Renal pelvis (tissue), 12 donors: ENCODE results near the gene PILRB. TPM values are rescaled to one million over a fixed set of nuclear protein-coding genes. Genes with fewer than 3 reads are reported as not detected.
A peak's percentile ranks its signal among the peaks of the same experiment; 100 is the strongest.
"Not testable (repeated sequence)": the region's sequence is repeated elsewhere in the genome, so short reads cannot be mapped to it uniquely, and the experiment has no call there.

Experiments used
- DNase-seq: peaks from one replicate; pipeline ENCODE4 v3.0.0-alpha.2; 2013
- long read RNA-seq, 16 experiments: transcript quantifications; one replicate each; lab custom pipeline, GENCODE V29; 2026
- polyA plus RNA-seq, 3 donors: library from polyadenylated mRNA; unstranded; fragments of 120-200 nt; gene quantifications; one replicate each; pipeline ENCODE4 v1.2.1, GENCODE V29; 2013; ENCODE audit not compliant: insufficient read length in 3 of 3

PILRB gene
- polyA plus RNA-seq: 10 to 100 TPM; 35.8 to 63.6 (median 63.1) TPM
- long read RNA-seq, donor 1, partial matches to known transcripts: 0 of 2 reads
- long read RNA-seq, donor 1, other reads (novel, unspliced or antisense): 0 of 2 reads
- long read RNA-seq, donor 2, partial matches to known transcripts: 10 of 10 reads
- long read RNA-seq, donor 2, other reads (novel, unspliced or antisense): 0 of 10 reads
- long read RNA-seq, donor 3, partial matches to known transcripts: 0 of 1 reads
- long read RNA-seq, donor 3, other reads (novel, unspliced or antisense): 0 of 1 reads
- long read RNA-seq, donor 4, partial matches to known transcripts: 0 of 2 reads
- long read RNA-seq, donor 4, other reads (novel, unspliced or antisense): 0 of 2 reads
- long read RNA-seq, donor 5: 0 reads
- long read RNA-seq, donor 6, partial matches to known transcripts: 0 of 4 reads
- long read RNA-seq, donor 6, other reads (novel, unspliced or antisense): 0 of 4 reads
- long read RNA-seq, donor 7: 0 reads
- long read RNA-seq, donor 8: 0 reads
- long read RNA-seq, donor 9, partial matches to known transcripts: 12 of 12 reads
- long read RNA-seq, donor 9, other reads (novel, unspliced or antisense): 0 of 12 reads
- long read RNA-seq, donor 10: 0 reads
- long read RNA-seq, donor 11: 0 reads
- long read RNA-seq, donor 12, partial matches to known transcripts: 0 of 1 reads
- long read RNA-seq, donor 12, other reads (novel, unspliced or antisense): 0 of 1 reads
- long read RNA-seq, donor 13, partial matches to known transcripts: 0 of 2 reads
- long read RNA-seq, donor 13, other reads (novel, unspliced or antisense): 0 of 2 reads
- long read RNA-seq, donor 14, transcript PILRB-213 (4 exons, 993 nt): major isoform, 5 of 5 reads
- long read RNA-seq, donor 14, partial matches to known transcripts: 0 of 5 reads
- long read RNA-seq, donor 14, other reads (novel, unspliced or antisense): 0 of 5 reads
- long read RNA-seq, donor 15, partial matches to known transcripts: 0 of 2 reads
- long read RNA-seq, donor 15, other reads (novel, unspliced or antisense): 0 of 2 reads
- long read RNA-seq, donor 16, partial matches to known transcripts: 21 of 21 reads
- long read RNA-seq, donor 16, other reads (novel, unspliced or antisense): 0 of 21 reads

DNA sequence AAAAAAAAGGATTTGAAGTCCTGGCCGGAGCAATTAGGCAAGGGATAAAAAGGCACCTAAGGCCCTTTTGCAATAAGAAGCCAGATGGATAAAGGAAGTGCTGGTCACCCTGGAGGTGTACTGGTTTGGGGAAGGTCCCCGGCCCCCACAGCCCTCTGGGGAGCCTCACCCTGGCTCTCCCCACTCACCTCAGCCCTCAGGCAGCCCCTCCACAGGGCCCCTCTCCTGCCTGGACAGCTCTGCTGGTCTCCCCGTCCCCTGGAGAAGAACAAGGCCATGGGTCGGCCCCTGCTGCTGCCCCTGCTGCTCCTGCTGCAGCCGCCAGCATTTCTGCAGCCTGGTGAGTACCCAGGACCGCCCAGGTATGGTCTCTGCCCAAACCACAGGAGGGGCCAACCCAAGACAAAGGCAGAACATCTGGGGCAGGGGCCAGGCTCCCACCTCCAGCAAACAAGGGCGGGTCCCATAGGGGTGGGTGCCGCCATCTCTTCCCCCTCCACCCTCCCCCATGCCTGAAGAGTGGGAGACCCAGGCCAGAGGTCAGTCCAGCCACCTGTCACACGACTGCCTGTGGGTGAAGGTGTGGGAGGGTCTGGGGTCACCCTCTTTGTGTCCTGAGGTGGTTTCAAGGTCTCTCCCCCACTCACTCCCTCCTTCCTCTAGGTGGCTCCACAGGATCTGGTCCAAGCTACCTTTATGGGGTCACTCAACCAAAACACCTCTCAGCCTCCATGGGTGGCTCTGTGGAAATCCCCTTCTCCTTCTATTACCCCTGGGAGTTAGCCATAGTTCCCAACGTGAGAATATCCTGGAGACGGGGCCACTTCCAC, at the start of gene PILRB:
Gene PILRB (plus strand): TSS at position 91 of the 830 bp plus-strand sequence. CDS start 186 bp downstream, at position 277.
- DNase-seq: no peak

DNA sequence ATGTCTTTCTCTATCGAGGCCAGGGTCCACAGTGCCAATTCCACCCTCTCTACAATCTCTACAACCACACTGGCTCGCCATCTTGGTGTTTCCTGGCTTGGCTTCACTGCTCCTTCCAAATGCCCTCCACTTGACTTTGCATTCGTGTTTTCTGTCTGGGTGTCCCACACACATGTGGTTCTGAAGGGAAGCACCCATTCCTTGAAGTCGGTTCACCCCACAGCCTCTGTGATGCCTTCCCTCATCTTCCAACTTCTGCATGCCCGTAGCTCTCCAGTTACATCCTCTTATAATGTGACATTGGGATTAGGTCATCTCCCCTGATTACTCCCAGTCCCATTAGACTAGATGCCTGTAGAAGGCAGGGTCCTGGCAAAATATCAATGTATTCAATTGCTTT, 39.6 kb upstream of the PILRB start:
- DNase-seq: not testable (repeated sequence)

DNA sequence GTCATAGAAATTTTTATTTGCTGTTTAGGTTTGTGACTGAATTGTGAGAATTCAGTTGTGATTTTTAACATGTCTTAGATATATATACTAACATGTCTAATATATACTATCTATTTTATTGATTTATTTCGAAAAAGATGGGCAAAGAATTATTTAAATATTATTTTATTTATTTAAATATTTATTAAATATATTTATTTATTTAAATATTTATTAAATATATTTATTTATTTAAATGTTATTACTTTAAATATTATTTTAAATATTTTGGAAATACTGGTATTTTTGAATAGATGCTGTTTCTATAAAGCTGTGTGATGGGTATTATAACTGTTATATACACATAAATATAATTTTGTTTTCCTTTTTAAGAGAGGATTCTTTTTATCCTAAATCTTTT, 36.3 kb upstream of the PILRB start:
- not testable (repeated sequence) for DNase-seq

DNA sequence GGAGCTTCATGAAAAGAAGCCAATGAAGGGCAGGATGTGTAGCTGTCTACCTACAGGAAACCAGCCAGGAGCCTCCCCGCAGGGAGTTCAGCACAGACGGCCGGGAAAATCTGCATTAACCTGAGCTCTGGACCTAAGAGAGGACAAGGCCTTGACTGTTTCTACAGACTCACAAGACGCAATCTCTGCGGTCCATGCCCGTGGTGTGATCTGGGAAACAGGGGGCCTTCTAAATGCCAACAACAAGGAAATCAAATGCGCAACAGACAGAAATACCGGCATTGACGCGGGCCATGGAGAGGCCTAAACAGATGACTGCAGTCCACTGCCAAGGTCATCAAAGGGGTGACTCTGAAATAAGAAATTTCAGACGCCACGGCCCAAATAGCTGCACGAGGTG, 33.7 kb upstream of the PILRB start:
- DNase-seq: not testable (repeated sequence)

DNA sequence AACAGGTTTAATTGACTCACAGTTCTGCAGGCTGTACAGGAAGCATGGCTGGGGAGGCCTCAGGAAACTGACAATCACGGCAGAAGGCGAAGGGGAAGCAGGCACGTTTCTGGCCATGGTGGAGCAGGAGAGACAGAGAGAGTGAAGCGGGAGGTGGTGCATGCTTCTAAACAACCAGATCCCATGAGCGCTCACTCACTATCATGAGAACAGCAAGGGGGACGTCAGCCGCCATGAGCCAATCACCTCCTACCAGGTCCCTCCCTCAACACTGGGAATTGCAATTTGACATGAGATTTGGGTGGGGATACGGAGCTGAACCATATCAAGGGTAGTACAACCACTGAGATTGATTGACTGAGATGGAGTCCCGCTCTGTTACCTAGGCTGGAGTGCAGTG, 32.2 kb upstream of the PILRB start:
- not testable (repeated sequence) for DNase-seq

DNA sequence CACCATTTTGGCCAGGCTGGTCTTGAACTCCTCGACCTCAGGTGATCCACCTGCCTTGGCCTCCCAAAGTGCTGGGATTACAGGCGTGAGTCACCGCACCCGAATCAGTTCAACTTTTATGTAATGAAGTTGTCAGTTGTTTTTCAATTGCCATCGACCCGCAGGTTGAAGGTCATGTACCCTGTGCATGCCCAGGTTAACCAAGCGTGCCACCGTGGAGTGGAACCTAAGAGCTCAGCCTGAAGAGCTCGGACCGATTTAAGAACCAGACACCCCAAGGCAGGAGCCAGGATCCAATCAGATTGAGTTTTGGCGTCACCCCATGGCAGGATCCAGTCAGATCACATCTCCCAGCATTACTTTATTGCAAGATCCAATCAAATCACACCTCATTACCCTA, 31.0 kb upstream of the PILRB start:
- DNase-seq: not testable (repeated sequence)

DNA sequence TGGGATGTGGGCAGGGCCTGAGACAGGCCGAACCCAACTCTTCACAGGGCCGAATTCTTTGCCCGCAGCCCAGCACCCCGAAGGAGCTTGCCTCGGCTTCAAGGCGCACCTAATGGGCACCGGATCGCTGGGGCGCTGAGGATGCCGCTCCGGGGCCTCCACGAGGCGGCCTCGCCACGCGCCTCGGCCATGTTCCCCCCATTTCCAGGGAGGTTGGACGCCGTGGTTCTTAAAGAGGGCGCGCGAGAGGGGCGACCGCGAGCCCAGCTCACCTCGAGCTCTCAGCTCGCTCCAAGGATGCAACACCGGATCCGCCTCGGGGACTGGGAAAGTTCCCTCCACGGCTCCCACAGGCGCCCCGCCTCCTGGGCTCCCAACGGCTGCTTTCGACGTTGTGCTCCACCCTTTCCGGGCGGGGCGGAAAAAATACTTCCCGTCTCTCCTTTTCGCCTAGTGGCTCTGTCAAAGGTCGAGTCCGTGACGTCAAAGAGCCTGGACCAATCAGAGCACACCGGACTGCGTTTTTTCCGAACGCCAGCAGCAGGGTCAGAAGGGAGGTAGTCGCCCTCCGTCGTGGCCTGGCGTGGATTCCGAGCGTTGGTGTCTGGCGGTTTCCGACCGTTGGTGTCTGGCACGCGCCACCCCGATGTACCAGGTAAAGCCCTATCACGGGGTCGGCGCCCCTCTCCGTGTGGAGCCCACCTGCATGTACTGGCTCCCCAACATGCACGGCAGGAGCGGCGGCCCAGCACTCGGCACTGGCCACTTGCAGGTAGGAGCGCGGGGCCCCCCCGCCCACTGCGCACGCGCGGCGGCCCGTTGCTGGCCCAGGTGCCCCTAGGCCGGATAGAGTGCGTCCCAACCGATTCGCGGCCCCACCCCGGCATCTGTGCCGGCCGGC, 22.1 kb upstream of the PILRB start:
- DNase-seq: peak; percentile 90

DNA sequence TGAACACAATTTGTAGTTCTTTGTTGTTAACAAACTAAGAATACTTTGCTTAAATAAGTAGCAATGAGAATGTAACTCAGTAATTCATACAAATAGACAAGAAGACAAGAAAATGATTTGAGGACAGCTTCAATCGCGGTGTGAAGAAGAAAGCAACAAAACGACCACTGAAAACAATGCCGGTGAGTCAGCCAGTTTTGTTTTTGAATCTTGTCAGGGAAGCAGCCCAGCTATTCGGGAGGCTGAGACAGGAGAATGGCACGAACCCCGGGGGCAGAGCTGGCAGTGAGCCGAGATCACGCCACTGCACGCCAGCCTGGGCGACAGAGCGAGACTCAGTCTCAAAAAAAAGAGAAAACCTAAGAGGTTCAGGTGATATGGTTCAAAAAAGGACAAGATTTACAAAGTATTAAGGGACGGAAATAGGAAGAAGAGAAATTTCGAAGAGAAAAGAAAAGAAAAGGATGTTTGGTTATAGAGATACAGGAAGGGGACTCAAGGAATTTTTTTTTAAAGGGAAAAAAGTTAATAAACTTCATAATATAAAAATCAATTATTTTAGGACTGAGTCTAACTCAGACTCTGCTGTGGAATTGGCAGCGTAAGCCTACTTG, 19.7 kb upstream of the PILRB start:
- DNase-seq: not testable (repeated sequence)

DNA sequence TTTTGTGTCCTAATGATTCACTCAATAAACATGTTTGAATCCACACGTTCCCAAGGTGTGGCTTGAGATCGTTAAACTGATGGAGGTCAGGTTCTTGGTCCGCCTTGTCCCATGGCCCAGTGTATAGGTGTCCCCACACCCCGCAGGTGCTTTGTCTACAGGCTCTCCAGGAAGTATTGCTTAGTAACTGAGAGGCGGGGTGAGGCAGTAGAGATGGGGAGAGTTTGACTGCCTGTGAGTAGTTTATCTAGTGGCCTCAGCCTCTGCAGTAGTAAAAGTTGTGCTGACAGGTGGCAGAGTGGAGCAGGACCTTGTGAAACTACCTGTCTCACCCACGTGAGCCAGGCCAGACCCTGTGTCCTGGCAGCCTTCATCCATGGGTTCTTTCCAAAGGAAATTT, 16.6 kb upstream of the PILRB start:
- DNase-seq: not testable (repeated sequence)

DNA sequence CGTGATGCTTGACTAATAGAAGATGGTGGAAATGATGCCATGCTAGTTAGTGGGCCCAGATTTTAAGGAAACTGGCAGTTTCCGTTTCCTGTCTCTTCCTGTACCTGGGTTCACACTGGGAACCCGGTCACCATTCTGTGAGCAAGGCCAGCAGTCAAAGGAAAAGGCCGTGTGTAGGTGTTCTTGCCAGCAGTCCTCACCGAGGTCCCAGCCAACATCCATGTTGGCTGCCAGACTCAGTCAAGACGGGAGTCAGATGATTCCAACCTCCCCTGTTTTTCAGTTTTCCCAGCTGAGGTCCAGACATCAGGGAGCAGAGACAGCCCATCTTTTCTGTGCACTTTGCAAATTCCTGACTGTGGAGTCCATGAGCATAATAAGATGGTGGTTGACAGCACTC, 15.2 kb upstream of the PILRB start:
- DNase-seq: no peak

DNA sequence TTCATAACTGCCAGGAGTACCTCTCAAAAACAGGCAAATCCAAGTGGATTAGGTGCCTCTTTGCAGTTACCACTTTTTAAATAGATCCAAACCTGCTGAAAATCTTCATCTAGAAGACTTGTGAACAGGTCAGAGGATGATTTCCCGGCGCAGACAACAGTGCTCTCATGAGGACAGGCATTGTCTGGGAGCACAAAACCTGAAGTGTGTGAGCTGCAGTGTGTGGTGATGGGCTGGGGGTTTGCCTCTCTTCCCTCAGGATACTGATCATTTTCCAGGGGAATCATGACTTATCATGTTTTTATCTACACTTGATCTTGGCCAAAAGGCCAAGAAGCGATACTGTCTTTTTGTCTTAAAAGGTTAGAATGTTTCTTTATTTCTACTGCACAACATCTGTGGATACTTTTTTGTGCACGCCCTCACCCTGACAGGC, 13.8 kb upstream of the PILRB start:
- DNase-seq: not testable (repeated sequence)

DNA sequence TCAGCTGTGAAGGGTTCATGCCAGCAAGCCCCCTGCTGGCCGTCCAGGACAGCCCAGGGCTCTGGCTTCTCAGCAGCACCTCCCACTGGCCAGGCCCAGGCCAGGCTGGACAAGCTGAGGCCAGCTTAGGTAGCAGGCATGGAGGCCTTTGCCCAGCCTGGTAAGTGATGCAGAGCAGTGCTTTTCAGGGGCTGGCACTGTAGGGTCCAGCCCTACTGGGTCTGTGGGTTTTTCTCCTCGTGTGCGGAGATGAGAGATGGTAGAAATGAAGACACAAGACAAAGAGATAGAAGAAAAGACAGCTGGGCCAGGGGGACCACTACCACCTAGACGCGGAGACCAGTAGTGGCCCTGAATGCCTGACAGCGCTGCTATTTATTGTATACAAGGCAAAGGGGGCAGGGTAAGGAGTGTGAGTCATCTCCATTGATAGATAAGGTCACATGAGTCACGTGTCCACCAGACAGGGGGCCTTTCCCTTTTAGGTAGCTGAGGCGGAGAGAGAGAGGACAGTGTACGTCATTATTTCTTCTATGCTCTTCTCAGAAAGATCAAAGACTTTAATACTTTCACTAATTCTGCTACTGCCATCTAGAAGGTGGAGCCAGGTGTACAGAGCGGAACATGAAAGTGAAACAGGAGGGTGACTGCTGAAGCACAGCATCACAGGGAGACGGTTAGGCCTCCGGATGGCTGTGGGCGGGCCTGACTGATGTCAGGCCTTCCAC, 13.2 kb upstream of the PILRB start:
- peak; percentile 14 for DNase-seq

DNA sequence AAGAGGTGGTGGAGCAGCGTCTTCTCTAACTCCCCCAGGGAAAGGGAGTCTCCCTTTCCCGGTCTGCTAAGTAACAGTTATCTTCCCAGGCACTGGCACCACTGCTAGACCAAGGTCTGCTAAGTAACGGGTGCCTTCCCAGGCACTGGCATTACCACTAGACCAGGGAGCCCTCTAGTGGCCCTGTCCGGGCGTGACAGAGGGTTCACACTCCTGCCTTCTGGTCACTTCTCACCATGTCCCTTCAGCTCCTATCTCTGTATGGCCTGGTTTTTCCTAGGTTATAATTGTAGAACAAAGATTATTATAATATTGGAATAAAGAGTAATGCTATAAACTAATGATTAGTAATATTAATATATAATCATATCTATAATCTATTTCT, 12.6 kb upstream of the PILRB start:
- peak; percentile 27 for DNase-seq

DNA sequence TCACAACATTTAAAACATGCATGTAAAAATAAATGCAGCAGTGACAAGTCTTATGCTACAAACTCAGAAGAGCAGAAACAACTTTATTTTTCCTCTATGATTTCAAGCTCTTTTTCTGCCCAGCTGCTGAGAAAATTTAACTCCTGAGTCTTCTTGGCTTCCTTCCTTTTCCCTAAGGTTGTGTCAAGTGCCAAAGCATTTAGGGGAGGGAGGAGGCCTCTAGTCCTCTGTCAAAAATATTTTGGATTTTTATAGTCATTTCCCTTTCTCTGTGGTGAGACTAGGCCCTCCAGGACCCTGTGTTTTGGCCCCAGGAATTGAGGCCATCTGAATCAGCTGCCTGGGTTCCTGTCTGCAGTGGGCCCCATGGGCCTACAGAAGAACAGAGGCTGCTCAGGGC, 11.0 kb upstream of the PILRB start:
- no peak for DNase-seq

DNA sequence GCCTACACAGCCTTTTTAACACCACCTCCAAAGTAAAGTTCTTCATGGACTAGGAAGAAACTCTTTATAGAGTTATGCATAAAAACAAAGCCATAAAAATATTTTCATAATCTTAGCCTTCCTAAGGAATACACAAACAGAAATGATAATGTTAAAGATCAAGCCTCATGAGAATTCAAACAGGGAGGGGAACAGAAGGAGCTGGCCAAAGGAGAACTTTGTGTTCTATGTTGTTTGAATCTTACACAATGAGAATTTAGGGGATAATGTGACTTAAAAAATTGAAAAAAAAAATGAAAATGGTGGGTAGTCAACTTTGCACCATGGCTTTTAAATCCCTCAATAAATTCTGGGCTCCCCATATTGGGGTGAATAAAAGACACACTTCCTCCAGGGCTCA, 9.1 kb upstream of the PILRB start:
- no peak for DNase-seq

DNA sequence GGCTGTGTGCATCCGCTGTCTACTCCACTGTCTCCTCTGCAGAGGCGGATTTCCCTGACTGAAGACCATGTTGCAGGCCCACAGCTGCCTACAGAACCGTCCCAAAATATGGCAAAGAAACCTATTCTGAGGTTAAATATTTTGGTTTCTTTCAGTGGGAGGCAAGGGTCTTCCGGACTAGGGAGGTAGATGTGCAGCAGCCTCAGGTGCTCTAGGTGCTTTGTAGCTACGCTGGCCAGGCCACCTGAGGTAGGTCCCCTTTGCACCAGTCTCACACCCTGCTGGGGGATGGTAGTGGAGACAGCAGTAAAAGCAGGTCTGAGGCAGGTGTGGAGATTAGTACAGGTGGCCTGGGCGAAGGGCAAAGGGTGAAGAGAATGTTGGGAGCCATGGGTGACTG, 8.2 kb upstream of the PILRB start:
- no peak for DNase-seq

DNA sequence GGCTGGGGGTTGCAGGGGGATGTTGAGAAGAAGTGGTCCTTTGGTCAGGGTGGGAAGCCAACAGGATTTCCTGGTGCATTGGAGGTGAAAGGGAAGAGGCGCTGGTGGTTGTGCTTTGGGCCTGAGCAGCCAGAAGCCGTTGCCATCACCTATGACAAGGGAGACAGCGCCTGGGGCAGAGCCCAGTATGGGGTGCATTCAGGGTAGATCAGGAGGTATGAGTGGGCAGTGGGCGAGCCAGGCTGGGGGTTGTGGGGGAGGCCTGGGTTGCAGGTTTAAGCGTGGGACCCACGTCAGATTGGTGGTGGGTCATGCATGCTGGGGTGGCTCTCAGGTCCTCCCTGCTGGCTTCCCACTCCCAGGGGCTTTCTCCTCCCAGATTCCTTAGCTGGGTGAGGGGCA, 6.3 kb upstream of the PILRB start:
- DNase-seq: no peak

DNA sequence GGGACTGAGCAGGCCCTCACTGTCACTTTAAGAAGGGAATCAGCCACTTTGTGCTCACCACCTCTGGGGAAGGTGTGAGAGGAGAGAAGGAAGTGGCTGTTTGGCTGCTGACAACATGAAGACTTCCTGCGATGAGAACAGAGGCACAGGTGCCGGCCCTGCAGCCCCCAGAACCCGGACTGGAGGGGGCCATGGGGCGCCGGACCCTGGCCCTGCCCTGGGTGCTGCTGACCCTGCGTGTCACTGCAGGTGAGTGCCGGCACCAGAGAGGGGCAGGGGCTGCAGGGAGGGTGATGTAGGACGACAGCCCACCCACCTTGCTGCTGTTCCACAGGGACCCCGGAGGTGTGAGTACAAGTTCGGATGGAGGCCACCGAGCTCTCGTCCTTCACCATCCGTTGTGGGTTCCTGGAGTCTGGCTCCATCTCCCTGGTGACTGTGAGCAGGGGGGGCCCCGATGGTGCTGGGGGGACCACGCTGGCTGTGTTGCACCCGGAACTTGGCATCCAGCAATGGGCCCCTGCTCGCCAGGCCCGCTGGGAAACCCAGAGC, 5.6 kb upstream of the PILRB start:
- DNase-seq: not testable (repeated sequence)
